Jurkat, Clone E6-1 (cell line): ENCODE results near the gene SLC30A7.
"Not testable (repeated sequence)": the region's sequence is repeated elsewhere in the genome, so short reads cannot be mapped to it uniquely, and the experiment has no call there.

Experiments used
- DNase-seq: peaks from one replicate; pipeline ENCODE4 v3.0.0-alpha.2; 2011; ENCODE audit warnings: low read depth, low spot score
- H3K4me3 ChIP-seq: 2 replicates; pipeline ENCODE4 v1.5.1; 2011; ENCODE audit warnings: mild to moderate bottlenecking, low read length, control low read depth, moderate library complexity

Gene SLC30A7

GRCh38 chr1:100930494-100930893 lies 34.6 kb downstream of the SLC30A7 start:
- no peak overlapping the region for H3K4me3 ChIP-seq
- DNase-seq: no peak

DNA sequence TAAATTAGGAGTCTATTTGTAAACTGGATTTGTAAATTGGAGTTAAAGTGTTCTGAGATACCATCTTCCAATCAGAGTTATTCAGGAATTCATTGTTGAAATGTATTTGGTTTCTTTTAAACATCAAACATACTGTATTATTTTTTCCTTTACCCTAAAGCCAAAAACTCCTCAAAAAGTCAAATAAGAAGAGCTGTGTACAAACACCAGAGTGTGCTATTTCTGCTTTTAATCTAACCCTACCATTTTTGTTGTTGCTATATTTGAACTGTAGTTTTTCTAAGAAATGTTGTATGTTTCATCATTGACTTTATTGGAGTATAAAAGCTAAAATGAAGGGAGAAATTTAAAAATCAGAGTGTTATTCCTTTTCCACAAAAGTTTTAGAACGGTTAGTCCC lies 35.8 kb downstream of the SLC30A7 start:
- no peak for DNase-seq
- no peak overlapping the region for H3K4me3 ChIP-seq

DNA sequence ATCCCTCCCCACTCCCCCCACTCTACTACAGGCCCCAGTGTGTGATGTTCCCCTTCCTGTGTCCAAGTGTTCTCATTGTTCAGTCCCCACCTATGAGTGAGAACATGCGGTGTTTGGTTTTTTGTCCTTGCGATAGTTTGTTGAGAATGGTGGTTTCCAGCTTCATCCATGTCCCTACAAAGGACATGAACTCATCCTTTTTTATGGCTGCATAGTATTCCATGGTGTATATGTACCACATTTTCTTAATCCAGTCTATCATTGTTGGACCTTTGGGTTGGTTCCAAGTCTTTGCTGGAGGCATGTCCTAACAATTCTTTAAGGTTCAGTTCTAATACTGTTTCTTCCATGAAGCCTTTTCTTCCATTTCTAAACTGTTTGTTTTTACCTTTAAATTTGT lies 37.7 kb downstream of the SLC30A7 start:
- DNase-seq, H3K4me3 ChIP-seq: not testable (repeated sequence)

GRCh38 chr1:100936194-100936967 lies 40.5 kb downstream of the SLC30A7 start:
- H3K4me3 ChIP-seq: no peak overlapping the region
- no peak for DNase-seq

DNA sequence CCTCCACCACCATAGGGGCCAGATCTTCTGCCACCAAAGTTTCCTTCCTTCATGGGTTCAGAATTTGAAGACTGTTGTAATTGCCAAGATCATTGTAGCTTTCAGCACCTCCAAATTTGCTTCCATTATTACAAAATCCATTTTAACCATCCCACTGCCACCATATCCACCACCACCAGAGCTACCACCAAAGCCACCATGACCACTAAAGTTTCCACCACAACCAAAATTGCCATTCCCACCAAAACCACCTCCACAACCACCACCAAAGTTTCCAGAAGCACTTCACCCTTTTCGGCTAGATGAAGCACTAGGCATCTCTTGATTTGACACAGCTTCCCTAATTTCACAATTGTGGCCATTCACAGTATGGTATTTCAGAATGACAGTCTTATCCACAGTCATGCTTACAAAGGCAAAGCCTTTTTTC lies 45.2 kb downstream of the SLC30A7 start:
- no peak for DNase-seq
- H3K4me3 ChIP-seq: no peak overlapping the region

GRCh38 chr1:100941580-100942216 lies 45.8 kb downstream of the SLC30A7 start:
- H3K4me3 ChIP-seq: no peak overlapping the region
- no peak for DNase-seq

GRCh38 chr1:100942304-100943046 lies 46.6 kb downstream of the SLC30A7 start:
- no peak overlapping the region for H3K4me3 ChIP-seq
- no peak for DNase-seq

GRCh38 chr1:100943533-100943932 lies 47.6 kb downstream of the SLC30A7 start:
- DNase-seq: no peak
- no peak overlapping the region for H3K4me3 ChIP-seq

DNA sequence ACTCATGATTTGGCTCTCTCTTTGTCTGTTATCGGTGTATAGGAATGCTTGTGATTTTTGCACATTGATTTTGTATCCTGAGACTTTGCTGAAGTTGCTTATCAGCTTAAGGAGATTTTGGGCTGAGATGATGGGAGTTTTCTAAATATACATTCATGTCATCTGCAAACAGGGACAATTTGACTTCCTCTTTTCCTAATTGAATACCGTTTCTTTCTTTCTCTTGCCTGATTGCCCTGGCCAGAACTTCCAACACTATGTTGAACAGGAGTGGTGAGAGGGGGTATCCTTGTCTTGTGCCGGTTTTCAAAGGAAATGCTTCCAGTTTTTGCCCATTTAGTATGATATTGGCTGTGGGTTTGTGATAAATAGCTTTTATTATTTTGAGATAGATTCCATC lies 50.2 kb downstream of the SLC30A7 start:
- DNase-seq, H3K4me3 ChIP-seq: not testable (repeated sequence)

- not testable (repeated sequence) for H3K4me3 ChIP-seq, DNase-seq
Observed at GRCh38 chr1:100947816-100948215, 51.9 kb downstream of the SLC30A7 start.

DNA sequence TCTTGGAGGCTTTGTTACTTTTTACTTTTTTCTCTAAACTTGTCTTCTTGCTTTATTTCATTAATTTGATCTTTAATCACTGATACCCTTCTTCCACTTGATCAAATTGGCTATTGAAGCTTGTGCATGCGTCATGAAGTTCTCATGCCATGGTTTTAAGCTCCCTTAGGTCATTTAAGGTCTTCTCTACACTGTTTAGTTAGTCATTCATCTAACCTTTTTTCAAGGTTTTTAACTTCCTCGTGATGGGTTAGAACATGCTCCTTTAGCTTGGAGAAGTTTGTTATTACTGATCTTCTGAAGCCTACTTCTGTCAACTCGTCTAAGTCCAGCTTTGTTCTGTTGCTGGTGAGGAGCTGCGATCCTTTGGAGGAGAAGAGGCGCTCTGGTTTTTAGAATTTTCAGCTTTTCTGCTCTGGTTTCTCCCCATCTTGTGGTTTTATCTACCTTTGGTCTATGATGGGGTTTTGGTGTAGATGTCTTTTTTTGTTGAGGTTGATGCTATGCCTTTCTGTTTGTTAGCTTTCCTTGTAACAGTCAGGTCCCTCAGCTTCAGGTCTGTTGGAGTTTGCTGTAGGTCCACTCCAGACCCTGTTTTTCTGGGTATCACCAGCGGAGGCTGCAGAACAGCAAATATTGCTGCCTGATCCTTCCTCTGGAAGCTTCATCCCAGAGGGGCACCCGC lies 53.0 kb downstream of the SLC30A7 start:
- DNase-seq: peak; percentile 59
- peak overlapping the region; percentile 21; the same call in 1 of the 2 replicates for H3K4me3 ChIP-seq

GRCh38 chr1:100949515-100950158 lies 53.7 kb downstream of the SLC30A7 start:
- peak overlapping the region; percentile 21; the same call in 1 of the 2 replicates for H3K4me3 ChIP-seq

DNA sequence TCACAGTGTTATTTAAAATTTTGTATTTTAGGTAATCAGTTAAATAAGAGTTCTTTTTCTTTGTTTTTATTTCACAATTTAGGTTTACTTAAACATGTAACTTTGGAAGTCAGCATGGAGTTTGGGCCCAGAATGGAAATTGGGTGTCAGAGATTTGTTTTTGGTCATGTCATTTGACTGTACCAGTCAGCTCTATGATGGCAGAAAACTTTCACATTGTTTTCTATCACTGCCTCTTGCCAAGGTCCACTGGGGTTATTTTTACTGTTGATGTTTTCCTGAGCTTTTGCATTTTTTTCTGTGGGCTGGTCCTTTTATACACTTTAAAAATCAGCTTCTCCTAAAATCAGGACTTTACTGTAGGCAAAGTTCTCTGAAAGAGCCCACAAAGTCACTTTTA lies 54.4 kb downstream of the SLC30A7 start:
- no peak overlapping the region for H3K4me3 ChIP-seq
- no peak for DNase-seq

More at GRCh38 chr1:100949515-100950158, 53.7 kb downstream of the SLC30A7 start:
- peak; percentile 89 for DNase-seq

GRCh38 chr1:100950781-100951180 lies 54.9 kb downstream of the SLC30A7 start:
- DNase-seq: no peak
- H3K4me3 ChIP-seq: no peak overlapping the region

DNA sequence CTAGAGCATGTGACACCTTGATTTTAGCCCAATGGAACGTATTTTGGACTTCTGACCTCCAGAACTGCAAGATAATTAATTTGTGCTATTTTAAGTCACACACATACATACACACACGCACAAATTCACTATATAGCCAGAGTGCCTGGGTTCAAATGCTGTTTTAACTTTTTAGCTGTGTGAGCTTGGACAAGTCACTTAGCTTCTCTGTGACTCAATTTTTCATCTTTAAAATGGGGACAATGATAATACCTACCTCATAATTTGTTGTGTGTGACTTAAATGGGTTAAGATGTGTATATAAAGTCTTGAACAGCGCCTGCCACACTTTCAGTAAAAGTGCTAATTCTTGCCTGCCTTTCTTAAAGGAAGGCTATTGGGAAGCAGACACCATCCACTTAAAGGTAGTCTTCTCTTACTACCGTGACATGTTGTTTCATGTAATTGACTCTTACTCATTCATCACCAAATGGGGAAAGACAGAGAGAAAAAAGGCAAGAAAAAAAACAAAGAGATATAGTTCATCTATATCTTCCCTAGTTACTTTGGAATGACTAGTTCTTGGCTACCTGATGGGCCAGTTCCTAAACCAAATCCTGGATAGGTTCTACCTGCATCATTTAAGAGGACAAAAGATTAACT lies 56.3 kb downstream of the SLC30A7 start:
- H3K4me3 ChIP-seq: no peak overlapping the region
- no peak for DNase-seq

DNA sequence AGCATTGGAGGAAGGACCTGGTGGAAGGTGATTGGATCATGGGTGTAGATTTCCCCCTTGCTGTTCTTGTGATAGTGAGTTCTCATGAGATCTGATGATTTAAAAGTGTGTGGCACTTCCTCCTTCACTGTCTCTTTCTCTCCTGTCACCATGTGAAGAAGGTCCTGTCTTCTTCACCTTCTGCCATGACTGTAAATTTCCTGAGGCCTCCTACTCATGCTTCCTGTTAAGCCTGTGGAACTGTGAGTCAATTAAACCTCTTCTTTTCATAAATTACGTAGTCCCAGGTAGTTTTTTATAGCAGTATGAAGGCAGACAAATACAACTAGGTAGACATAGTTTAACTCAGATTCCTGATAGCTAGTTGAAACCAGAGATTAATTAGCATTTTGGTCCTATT lies 57.1 kb downstream of the SLC30A7 start:
- H3K4me3 ChIP-seq, DNase-seq: not testable (repeated sequence)

- H3K4me3 ChIP-seq: no peak overlapping the region
- no peak for DNase-seq
Observed at GRCh38 chr1:100953960-100954730, 58.3 kb downstream of the SLC30A7 start.

DNA sequence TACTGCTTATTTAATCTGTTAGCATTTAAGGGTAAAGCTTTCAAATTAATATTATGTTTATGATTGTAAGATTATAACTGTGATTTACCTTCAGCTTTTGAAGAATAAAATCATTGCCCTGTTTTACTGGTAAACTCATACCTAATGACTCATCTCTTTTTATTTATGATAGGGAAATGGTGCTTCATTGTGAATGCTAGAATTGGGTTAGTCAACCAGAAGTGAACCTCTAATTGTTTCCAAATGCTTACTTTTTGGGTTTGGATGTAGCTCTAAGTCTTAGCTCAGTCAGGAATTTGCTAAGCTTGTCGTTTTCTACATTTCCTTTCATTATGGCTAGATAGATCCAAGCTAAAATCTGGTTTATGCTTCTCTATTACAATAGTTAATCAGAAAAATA lies 59.4 kb downstream of the SLC30A7 start:
- DNase-seq: no peak
- no peak overlapping the region for H3K4me3 ChIP-seq
